DOHH2 (cell line): ENCODE results near the gene TMEM115.
"Not testable (repeated sequence)": the region's sequence is repeated elsewhere in the genome, so short reads cannot be mapped to it uniquely, and the experiment has no call there.

Source experiments
- H3F3A ChIP-seq: fragments of 200-600 bp; sonication (generic), shearing (Covaris generic); 2 replicates; pipeline ENCODE4 v1.6.0; 2016; ENCODE audit warnings: antibody characterized with exemption, mild to moderate bottlenecking; ENCODE audit not compliant: control insufficient read depth, insufficient read depth
- H3K27ac ChIP-seq: fragments of 200-600 bp; sonication (generic); 2 replicates; pipeline ENCODE4 v1.5.1; 2014; ENCODE audit warnings: low read depth, mild to moderate bottlenecking, low read length, moderate library complexity
- H3K27me3 ChIP-seq: fragments of 200-600 bp; sonication (generic); 2 replicates; pipeline ENCODE4 v1.6.1; 2014; ENCODE audit warnings: mild to moderate bottlenecking, low read length, mixed read lengths; ENCODE audit not compliant: control insufficient read depth
- H3K36me3 ChIP-seq: fragments of 200-600 bp; sonication (generic); 2 replicates; pipeline ENCODE4 v1.6.1; 2014; ENCODE audit warnings: mild to moderate bottlenecking, low read length, moderate library complexity, mixed read lengths; ENCODE audit not compliant: control insufficient read depth
- H3K4me1 ChIP-seq: fragments of 200-600 bp; sonication (generic); 2 replicates; pipeline ENCODE4 v1.6.1; 2014; ENCODE audit warnings: mild to moderate bottlenecking, low read length, mixed read lengths; ENCODE audit not compliant: control insufficient read depth
- H3K4me2 ChIP-seq: fragments of 200-600 bp; sonication (generic); 2 replicates; pipeline ENCODE4 v1.6.0; 2014; ENCODE audit warnings: mild to moderate bottlenecking, low read length, moderate library complexity
- H3K4me3 ChIP-seq: fragments of 200-600 bp; sonication (generic); 2 replicates; pipeline ENCODE4 v1.5.1; 2014; ENCODE audit warnings: mild to moderate bottlenecking, low read length, mixed read lengths
- H3K79me2 ChIP-seq: fragments of 200-600 bp; sonication (generic); 2 replicates; pipeline ENCODE4 v1.6.1; 2014; ENCODE audit warnings: mild to moderate bottlenecking, low read length, mixed read lengths; ENCODE audit not compliant: control insufficient read depth
- H3K9me2 ChIP-seq: fragments of 200-600 bp; sonication (generic); replicated peaks from 2 replicates; pipeline ENCODE4 v1.6.1; 2014; ENCODE audit warnings: mild to moderate bottlenecking, low read length, mixed read lengths; ENCODE audit not compliant: control insufficient read depth
- H3K9me3 ChIP-seq: fragments of 200-600 bp; sonication (generic); 2 replicates; pipeline ENCODE4 v1.6.1; 2014; ENCODE audit warnings: antibody characterized with exemption, low read length, mixed read lengths; ENCODE audit not compliant: control insufficient read depth, insufficient read depth
- H4K20me1 ChIP-seq: fragments of 200-600 bp; sonication (generic); 2 replicates; pipeline ENCODE4 v1.6.0; 2014; ENCODE audit warnings: low read depth, mild to moderate bottlenecking, antibody characterized with exemption, low read length, moderate library complexity; ENCODE audit not compliant: control insufficient read depth, insufficient read depth
- EZH2phosphoT487 ChIP-seq: fragments of 200-600 bp; sonication (generic); IDR thresholded peaks from 2 replicates; pipeline ENCODE4 v1.6.1; 2017; ENCODE audit warnings: borderline replicate concordance, mild to moderate bottlenecking, antibody characterized with exemption, low read length, moderate library complexity, mixed read lengths
- TF ChIP-seq, protein P1 (sequence below): fragments of 200-600 bp; sonication (generic); IDR thresholded peaks from one replicate; pipeline ENCODE4 v1.5.1; 2014; ENCODE audit warnings: antibody characterized with exemption, mild to moderate bottlenecking, low read depth, low read length; ENCODE audit not compliant: poor library complexity, severe bottlenecking

Gene TMEM115

DNA sequence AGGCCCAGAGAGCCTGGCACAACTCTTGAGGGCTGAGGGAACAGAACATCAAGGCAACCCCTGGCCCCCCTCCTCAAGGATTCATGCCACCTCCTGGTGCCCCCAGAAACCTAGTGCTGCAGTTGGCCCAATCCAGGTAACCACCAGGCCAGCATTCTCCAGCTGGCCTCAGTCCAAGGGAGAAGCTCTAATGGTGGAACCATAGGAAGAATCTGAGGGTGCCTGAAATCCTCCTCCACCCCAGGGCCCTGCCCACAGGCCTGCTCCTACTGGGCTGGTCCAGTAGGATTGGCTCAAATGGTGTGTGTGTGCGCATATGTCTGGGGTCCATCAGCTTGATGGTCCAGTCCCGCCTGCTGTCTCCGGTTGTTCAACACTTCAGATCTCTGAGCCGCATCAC, 44.5 kb downstream of the TMEM115 start:
- H3F3A ChIP-seq, result no peaks in the 10 kb centered on the region; the same call in 1 of the 2 replicates
- TF ChIP-seq, protein P1, sequence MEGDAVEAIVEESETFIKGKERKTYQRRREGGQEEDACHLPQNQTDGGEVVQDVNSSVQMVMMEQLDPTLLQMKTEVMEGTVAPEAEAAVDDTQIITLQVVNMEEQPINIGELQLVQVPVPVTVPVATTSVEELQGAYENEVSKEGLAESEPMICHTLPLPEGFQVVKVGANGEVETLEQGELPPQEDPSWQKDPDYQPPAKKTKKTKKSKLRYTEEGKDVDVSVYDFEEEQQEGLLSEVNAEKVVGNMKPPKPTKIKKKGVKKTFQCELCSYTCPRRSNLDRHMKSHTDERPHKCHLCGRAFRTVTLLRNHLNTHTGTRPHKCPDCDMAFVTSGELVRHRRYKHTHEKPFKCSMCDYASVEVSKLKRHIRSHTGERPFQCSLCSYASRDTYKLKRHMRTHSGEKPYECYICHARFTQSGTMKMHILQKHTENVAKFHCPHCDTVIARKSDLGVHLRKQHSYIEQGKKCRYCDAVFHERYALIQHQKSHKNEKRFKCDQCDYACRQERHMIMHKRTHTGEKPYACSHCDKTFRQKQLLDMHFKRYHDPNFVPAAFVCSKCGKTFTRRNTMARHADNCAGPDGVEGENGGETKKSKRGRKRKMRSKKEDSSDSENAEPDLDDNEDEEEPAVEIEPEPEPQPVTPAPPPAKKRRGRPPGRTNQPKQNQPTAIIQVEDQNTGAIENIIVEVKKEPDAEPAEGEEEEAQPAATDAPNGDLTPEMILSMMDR, result no peak
- TF ChIP-seq EZH2phosphoT487, result no peak
- no peaks in the 10 kb centered on the region for H3K9me2 ChIP-seq
- H3K79me2 ChIP-seq, result no peaks in the 10 kb centered on the region
- peaks cover 6% of the 10 kb centered on the region; the same call in 1 of the 2 replicates for H3K4me1 ChIP-seq
- H3K4me3 ChIP-seq, result no peak overlapping the region
- H3K9me3 ChIP-seq, result no peaks in the 10 kb centered on the region
- no peak overlapping the region for H3K4me2 ChIP-seq
- no peaks in the 10 kb centered on the region for H3K27me3 ChIP-seq
- H3K36me3 ChIP-seq, result peaks cover 10% of the 10 kb centered on the region
- no peak overlapping the region for H3K27ac ChIP-seq
- no peaks in the 10 kb centered on the region for H4K20me1 ChIP-seq

DNA sequence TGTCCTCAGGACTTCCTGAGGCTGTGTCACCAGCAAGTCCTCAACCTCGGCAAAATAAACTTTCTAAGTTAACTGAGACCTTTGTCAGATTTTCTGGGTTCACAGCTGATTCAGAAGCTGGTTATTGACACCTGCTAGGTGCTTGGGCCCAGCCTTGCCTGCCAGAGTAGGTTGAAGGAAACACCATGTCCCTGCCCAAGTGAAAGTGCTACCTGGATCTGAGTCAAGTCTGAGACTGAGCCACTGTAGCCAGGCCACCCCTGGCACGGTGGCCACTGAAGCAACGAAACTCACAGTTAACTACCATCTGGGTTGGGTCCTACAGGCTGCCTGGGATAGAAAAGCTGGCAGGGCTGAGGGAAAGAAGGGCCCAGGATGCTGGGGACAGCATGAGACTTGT, 45.0 kb downstream of the TMEM115 start:
- Histone ChIP-seq H3F3A (no peaks in the 10 kb centered on the region; the same call in 1 of the 2 replicates), H4K20me1 (no peaks in the 10 kb centered on the region), H3K9me2 (no peaks in the 10 kb centered on the region), H3K9me3 (no peaks in the 10 kb centered on the region), H3K4me2 (no peak overlapping the region), H3K4me1 (peaks cover 6% of the 10 kb centered on the region; the same call in 1 of the 2 replicates), H3K79me2 (no peaks in the 10 kb centered on the region), H3K27me3 (no peaks in the 10 kb centered on the region), H3K27ac (no peak overlapping the region), H3K4me3 (no peak overlapping the region), H3K36me3 (peaks cover 8% of the 10 kb centered on the region)
- TF ChIP-seq, protein P1, result no peak
- no peak for TF ChIP-seq EZH2phosphoT487

DNA sequence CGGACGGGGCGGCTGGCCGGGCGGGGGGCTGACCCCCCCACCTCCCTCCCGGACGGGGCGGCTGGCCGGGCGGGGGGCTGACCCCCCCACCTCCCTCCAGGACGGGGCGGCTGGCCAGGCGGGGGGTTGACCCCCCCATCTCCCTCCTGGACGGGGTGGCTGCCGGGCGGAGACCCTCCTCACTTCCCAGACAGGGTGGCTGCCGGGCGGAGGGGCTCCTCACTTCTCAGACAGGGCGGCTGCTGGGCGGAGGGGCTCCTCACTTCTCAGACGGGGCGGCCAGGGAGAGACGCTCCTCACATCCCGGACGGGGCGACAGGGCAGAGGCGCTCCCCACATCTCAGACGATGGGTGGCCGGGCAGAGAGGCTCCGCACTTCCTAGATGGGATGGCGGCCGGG, 47.3 kb downstream of the TMEM115 start:
- not testable (repeated sequence) for H3K4me1 ChIP-seq

More for the DNA sequence above, 47.3 kb downstream of the TMEM115 start:
- not testable (repeated sequence) for H3F3A ChIP-seq, H3K36me3 ChIP-seq, H3K9me2 ChIP-seq, H3K4me3 ChIP-seq, H3K4me2 ChIP-seq, H3K79me2 ChIP-seq, H3K9me3 ChIP-seq, H4K20me1 ChIP-seq, H3K27me3 ChIP-seq, H3K27ac ChIP-seq
